Measurements from ENCODE around the gene PRICKLE1.

Gene PRICKLE1

DNA sequence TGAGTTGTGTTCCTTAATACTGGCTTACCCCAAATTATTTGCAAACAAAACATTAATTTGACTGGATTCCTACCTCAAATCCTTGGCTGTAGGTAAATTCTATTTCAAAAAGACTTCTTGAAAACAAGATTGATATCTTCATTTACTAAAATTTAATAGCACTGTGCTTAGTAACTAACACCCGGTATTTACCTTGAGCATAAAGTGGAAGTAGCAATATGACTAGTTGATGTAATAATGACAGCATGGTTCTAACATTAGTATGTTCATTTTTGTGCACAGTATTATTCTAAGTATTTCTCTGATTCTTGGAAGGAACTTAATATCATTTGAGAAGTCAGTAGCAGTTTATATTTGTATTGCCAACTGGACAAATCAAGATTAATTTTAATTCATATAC, 166.8 kb downstream of the PRICKLE1 start:
- no peak overlapping the region for H3K4me3 ChIP-seq (replicated peaks; ENCODE audit: insufficient read depth, low read length)
- no peak for DNase-seq (ENCODE audit: low read depth in 1 of 2, low spot score in 1 of 2)
- H3K27me3 ChIP-seq (ENCODE audit: insufficient read depth, poor library complexity, severe bottlenecking) = no peaks in the 10 kb centered on the region
- TF ChIP-seq, protein P1, sequence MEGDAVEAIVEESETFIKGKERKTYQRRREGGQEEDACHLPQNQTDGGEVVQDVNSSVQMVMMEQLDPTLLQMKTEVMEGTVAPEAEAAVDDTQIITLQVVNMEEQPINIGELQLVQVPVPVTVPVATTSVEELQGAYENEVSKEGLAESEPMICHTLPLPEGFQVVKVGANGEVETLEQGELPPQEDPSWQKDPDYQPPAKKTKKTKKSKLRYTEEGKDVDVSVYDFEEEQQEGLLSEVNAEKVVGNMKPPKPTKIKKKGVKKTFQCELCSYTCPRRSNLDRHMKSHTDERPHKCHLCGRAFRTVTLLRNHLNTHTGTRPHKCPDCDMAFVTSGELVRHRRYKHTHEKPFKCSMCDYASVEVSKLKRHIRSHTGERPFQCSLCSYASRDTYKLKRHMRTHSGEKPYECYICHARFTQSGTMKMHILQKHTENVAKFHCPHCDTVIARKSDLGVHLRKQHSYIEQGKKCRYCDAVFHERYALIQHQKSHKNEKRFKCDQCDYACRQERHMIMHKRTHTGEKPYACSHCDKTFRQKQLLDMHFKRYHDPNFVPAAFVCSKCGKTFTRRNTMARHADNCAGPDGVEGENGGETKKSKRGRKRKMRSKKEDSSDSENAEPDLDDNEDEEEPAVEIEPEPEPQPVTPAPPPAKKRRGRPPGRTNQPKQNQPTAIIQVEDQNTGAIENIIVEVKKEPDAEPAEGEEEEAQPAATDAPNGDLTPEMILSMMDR (IDR thresholded peaks at IDR 0.05; ENCODE audit: insufficient read depth, low read length) = no peak
- TF ChIP-seq POLR2AphosphoS5 (IDR thresholded peaks at IDR 0.05; ENCODE audit: low read depth) = no peak
- no peak overlapping the region; the same call in 1 of the 2 replicates for H3K27ac ChIP-seq (replicated peaks)

DNA sequence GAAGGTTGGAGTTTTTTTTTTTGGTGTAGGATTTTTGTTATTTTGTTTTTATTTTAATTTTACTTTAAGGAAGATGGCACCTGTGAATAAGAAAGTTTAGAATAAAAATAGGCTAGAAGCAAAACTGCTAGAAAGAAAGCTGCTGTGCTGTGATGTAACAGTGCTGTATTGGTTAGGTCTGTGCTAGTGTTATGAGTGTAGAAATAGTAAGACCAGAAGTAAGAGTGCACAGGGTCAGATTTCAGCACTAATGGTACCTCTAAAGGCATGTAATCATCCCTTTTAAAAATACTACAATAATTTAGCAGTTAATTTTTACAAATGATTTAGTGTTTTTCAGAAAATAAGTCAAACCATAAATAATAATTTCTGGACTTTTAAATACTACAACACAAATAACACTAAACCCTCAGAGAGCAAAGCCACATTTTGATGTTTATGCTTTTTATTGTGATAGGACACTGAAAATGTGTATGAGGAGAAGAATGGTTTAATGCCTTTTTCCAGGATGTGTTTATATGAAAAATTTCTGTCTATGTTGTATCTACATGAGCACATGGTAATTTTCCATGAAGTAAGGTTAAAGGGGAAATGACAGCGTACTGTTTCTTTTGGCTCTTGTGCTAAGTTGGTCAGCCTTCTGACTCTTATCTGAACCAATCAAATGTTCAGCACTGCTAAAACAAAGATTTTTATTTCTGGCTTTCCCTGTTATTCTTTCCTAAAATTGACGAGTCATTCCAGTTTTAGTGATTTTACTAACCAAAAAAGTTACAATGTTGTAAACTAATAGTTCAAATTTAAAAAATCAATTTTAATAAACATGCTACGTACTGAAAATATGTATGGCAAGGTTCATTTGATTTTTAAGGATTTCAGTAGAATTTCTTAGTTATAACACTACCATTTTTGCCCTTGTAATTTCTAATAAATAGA, 167.4 kb downstream of the PRICKLE1 start:
- Histone ChIP-seq H3K27me3 (ENCODE audit: insufficient read depth, poor library complexity, severe bottlenecking) (no peaks in the 10 kb centered on the region), H3K27ac (replicated peaks) (peak overlapping the region; percentile 20; the same call in 1 of the 2 replicates), H3K4me3 (replicated peaks; ENCODE audit: insufficient read depth, low read length) (no peak overlapping the region)
- TF ChIP-seq, protein P1 (IDR thresholded peaks at IDR 0.05; ENCODE audit: insufficient read depth, low read length) = no peak
- no peak for TF ChIP-seq SPI1 (IDR thresholded peaks at IDR 0.05; ENCODE audit: borderline replicate concordance, low read depth)
- TF ChIP-seq, protein P2, sequence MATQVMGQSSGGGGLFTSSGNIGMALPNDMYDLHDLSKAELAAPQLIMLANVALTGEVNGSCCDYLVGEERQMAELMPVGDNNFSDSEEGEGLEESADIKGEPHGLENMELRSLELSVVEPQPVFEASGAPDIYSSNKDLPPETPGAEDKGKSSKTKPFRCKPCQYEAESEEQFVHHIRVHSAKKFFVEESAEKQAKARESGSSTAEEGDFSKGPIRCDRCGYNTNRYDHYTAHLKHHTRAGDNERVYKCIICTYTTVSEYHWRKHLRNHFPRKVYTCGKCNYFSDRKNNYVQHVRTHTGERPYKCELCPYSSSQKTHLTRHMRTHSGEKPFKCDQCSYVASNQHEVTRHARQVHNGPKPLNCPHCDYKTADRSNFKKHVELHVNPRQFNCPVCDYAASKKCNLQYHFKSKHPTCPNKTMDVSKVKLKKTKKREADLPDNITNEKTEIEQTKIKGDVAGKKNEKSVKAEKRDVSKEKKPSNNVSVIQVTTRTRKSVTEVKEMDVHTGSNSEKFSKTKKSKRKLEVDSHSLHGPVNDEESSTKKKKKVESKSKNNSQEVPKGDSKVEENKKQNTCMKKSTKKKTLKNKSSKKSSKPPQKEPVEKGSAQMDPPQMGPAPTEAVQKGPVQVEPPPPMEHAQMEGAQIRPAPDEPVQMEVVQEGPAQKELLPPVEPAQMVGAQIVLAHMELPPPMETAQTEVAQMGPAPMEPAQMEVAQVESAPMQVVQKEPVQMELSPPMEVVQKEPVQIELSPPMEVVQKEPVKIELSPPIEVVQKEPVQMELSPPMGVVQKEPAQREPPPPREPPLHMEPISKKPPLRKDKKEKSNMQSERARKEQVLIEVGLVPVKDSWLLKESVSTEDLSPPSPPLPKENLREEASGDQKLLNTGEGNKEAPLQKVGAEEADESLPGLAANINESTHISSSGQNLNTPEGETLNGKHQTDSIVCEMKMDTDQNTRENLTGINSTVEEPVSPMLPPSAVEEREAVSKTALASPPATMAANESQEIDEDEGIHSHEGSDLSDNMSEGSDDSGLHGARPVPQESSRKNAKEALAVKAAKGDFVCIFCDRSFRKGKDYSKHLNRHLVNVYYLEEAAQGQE (IDR thresholded peaks at IDR 0.05; ENCODE audit: insufficient replicate concordance, low read depth) = no peak
- no peak for TF ChIP-seq GABPA (IDR thresholded peaks at IDR 0.05; ENCODE audit: low read depth)
- no peak for TF ChIP-seq POLR2AphosphoS5 (IDR thresholded peaks at IDR 0.05; ENCODE audit: low read depth)
- no peak for DNase-seq (ENCODE audit: low read depth in 1 of 2, low spot score in 1 of 2)

DNA sequence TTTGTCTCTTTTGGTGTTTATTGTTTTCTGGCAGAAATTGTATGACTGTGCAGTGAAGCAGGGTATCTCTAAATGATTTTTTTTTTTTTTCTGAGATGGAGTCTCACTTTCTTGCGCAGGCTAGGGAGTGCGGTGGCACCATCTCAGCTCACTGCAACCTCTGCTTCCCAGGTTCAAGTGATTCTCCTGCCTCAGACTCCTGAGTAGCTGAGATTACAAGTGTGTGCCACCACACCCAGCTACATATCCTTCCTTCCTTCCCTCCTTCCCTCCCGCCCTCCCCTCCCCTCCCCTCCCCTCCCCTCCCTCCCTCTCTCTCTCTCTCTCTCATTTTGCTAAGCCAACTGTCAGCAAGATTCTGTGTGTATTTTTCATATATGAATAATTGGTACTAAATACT, 169.2 kb downstream of the PRICKLE1 start:
- H3K4me3 ChIP-seq (replicated peaks; ENCODE audit: insufficient read depth, low read length) = no peak overlapping the region
- no peaks in the 10 kb centered on the region for H3K27me3 ChIP-seq (ENCODE audit: insufficient read depth, poor library complexity, severe bottlenecking)
- DNase-seq (ENCODE audit: low read depth in 1 of 2, low spot score in 1 of 2) = no peak
- H3K27ac ChIP-seq (replicated peaks) = no peak overlapping the region
- TF ChIP-seq, protein P1 (IDR thresholded peaks at IDR 0.05; ENCODE audit: insufficient read depth, low read length) = no peak
- TF ChIP-seq GABPA (IDR thresholded peaks at IDR 0.05; ENCODE audit: low read depth) (no peak), SPI1 (IDR thresholded peaks at IDR 0.05; ENCODE audit: borderline replicate concordance, low read depth) (no peak), POLR2AphosphoS5 (IDR thresholded peaks at IDR 0.05; ENCODE audit: low read depth) (no peak)
- TF ChIP-seq, protein P2 (IDR thresholded peaks at IDR 0.05; ENCODE audit: insufficient replicate concordance, low read depth) = no peak

All from HL-60 (cell line).